Activated CD8-positive, alpha-beta memory T cell treated with anti-CD3 and anti-CD28 coated beads, Interleukin-2, amount 50 U/mL, for 48 hours (primary cell): ENCODE measurements around the gene PGLYRP1.
A peak's percentile ranks its signal among the peaks of the same experiment; 100 is the strongest.

ENCODE experiments used
- DNase-seq: peaks from one replicate; pipeline ENCODE4 v3.0.0-alpha.2; 2020

The PGLYRP1 gene

DNA sequence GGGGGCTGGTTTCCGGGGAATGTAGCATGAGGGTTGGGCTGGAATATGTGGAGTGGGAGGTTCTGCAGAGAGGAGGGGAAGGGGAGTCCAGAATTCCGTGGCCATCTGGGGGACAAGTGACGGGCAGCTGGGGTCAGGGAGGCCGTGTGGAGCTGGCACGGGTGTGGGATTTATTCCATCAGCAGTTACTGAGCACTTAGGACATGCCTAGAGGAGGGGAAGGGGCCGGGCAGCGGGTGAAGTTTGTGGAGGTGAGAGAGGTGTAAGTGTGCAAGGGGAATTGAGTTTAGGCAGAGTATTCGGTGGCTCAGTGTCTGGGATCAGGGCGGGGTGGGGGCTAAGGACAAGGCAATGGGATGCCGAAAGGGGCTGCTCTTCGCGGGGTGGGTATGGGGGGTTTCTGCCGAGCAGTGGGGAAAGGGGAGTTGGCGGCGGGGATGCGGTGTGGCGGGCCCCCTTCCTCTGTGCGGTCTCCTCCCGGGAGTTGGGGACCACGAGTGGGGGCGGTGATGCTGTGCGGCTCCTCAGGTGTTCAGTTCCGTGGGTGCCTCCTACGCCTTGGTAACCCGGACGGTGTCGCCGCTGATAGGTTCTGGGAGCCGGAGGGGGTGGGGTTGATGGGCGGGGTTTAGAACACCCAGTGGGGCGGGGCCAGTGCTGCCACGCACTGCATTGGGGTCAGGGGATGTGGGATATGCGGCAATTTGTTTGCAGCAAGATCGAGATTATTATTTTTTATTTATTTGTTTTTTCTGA, 22.2 kb downstream of the PGLYRP1 start:
- peak; percentile 74 for DNase-seq

DNA sequence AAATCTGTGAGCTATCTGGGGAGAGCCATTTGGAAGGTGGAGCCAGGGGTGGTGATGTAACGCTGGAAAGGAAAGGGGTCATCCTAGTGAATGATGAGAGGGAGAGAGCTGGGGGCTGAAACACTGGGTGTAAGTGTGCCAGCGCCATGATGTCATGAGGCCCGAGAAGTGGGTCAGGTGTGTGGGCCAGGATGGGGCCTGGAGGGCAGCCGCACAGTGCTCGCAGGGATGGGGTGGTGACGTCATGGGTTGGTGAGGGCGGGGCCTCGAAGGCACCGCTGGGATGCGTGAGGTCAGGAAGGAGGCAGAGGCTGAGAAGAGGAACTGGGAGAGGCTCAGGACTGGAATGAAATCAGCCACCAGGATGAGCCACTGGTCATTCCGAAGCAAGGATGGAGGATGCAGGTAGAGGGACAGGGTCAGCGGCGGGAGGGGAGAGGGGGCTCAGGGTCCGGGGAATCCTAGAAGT, 23.2 kb downstream of the PGLYRP1 start:
- DNase-seq = no peak

DNA sequence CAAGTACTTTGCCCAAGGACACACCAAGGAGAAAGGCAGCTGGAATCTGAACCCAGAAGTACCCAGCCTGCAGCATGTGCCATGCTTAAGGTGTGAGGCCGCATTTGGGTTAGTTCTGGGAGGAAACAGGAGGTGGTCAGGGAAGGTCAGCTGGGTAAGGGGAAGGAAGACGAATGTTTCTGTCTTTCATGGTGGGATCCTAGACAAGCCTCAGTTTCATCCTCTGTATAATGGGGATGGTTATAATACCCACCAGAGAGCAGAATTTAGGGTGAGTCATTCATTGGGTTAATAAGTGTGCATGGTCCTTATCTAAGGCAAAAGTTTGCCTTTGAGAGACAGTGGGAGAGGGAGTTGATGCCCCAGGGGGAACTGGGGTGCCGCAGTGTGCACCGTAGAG, 24.0 kb downstream of the PGLYRP1 start:
- DNase-seq = no peak

GRCh38 chr19:45996933-45997332, 25.9 kb downstream of the PGLYRP1 start:
- DNase-seq = no peak

DNA sequence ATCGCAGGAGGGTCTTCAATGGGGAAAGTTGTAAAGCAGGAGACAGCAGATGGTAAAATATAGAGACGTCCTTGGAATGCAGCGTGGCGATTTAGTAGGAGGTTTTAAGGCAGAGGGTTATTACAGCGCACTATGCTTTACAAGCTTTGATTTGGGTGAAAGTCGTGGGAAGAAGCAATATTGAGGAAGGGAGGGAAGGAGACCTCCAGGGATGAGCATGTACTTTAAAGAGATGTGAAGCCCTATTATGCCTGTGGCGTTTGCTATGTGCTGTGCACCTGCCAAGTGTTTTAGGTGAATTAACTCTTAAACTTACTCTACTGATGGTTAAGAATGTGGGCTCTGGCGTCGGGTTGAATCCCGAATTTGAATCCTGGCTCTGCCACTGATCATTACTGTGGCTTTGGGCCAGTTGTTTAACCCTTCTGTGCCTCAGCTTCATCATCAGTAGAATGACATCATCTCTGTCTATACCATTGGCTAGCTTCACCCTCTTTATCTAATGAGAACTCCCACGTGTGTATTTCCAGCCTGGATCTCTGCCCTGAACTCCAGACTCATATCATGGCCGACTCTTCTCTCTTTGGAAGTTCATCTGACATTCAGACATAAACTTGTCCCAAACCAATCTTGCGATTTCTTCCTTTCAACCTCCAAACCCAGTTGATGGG, 27.0 kb downstream of the PGLYRP1 start:
- DNase-seq = no peak

DNA sequence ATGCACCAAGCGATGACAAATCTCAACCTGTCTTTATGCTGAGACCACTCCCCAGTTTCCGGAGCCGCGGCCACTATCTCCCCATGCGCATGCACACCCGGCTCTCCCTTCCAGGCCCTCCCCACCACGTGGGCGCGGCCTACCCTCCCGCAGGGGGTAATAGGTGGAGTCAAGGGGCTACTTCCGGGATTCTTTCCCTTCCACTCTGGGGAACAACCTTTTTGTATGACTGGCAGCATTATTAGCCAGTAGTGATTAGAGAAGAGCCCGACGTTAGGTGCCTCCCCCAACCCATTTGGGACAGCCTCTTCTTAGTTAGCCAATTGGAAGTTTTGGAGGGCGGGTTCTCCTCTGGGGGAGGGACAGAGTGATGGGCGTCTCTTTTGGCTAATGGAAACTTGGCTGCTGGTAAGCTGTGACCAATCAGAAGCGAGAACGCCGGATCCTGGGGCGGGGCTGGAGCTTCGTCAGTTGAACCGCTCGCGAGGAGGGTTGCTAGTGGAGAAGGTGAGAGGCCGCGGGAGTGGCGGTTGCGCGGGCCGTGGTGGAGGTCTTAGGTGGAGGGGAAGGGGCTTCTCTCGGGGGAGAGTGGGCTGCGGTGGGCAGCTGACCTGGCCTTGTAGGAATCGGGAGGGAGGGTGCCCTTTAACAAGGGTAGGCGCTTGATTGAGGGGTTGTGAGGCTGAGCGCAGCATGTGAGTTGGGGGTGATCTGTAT, 27.7 kb downstream of the PGLYRP1 start, which contains the start of gene CCDC61:
Gene CCDC61, plus strand, starts transcription at position 470 of the 717 bp plus-strand sequence. CDS start 7,552 bp downstream, outside the sequence.
- DNase-seq = peak; percentile 94

DNA sequence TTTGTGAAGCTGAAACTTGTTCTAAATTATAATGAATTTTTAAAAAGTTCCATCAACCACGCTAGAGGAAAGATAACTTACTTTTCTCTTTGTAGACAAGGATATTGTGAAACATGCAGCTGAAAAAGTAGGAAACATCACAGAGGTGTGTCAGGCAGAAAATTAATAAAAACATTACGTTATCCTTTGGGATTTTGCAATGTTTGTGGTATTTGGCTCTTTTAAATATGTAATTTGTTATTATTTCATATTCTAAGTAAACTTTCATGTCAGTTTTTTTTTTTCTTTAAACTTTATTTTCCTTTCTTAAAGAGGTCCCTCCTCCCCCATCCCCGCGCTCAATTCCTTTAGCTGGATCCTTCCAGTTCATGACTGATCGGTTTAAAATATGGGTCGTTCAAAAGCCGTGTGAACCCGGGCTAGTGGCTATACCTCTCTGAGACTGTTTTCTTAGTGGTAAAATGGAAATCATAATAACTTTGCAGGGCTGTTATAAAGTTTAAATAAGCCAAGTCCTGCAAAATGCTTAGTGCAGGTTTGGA, 28.3 kb downstream of the PGLYRP1 start:
- DNase-seq = no peak

GRCh38 chr19:45990113-45990728, 32.6 kb downstream of the PGLYRP1 start:
- no peak for DNase-seq

- no peak for DNase-seq
Observed at GRCh38 chr19:45985321-45985720, 37.5 kb downstream of the PGLYRP1 start.

DNA sequence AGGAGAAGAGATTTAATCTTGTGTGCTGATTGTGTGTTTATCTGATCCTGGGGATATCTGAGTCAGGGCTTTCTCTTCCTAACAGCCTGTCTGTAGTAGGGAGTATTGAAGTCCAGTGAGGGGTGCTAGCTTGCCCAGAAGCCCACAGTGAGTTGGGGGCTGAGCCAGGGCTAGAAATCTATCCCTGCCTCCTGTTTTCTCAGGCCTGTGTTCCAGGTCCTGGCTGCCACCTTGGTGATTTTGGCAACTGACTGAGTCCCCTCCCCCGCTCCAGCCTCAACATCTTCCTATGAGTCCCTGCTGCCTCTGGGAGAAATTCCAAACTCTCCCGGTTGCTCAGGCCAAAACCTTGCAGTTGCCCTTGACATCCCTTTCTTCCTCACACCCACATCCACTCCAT, 41.5 kb downstream of the PGLYRP1 start:
- no peak for DNase-seq

DNA sequence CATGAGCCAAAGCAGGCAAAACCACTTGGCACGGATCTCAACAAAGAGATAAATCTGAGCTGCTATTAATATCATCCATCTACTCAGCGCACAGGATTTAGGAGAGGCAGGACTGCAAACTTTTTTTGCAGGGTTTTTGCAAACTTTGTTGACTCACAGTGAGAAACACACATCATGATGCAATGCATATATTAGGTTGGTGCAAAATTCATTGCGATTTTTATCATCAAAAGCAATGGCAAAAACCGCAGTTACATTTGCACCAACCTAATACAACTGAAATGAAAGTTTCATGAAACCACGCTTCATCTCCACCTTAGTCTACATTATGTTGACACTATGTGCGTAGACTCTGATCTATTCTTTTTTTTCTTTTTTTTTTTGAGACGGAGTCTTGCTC, 44.7 kb downstream of the PGLYRP1 start:
- no peak for DNase-seq

DNA sequence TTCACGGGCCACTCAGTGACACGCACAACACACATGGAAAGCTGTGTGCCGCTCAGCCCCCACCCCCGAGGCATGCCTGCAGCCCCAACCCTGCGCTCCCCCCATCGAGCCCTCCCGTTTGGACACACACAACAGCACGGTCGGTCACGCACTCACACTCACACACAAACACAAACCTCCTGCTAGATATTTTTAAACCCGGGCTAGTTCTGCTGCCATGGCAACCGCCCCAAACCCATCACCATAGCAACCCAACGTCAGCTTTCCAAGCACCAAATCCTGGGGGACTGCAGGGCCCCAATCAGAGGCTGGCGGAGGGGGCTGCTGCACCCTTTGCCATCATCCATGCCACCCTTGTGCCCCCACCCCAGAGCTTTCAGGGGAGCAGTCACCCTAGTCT, 46.7 kb downstream of the PGLYRP1 start:
- DNase-seq = no peak

DNA sequence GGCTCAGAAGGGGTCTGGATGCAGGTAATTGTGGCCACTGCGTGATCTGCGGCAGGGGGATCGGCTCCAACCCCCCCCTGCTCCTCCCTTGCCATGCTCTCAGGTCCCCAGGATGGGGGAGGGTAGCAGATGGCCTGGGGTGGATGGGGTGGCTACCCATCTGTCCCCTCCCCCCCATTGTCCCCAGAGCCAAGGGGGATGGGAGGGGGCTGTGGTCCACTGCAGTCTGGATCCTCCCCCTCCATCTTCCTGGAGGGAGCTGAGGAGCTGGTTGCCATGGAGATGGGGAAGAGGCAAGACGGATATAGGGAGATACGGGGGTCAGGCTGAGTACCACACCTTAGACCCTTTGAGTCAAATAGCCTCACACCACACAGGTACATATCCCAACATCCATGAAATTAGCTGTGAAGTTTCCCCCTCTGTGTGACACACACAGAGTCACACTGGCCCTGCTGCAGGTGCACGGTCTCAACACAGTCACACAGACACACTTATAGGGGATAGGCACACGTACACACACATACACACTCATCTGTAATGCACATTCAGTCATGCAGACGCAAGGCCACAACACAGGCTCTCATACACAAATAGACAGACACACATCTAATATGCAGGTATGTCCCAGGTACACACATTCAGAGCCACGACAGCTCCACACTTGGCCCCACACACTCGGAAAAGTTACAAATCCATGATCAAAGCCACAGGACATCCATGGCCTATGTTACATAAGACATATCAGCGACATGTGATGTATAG, 47.4 kb downstream of the PGLYRP1 start:
- no peak for DNase-seq

GRCh38 chr19:45973553-45974338, 49.1 kb downstream of the PGLYRP1 start, which contains the start of gene NOVA2:
NOVA2 (minus strand) TSS chr19:45973865; CDS start chr19:45973351, 514 bp downstream.
- DNase-seq = peak; percentile 79

DNA sequence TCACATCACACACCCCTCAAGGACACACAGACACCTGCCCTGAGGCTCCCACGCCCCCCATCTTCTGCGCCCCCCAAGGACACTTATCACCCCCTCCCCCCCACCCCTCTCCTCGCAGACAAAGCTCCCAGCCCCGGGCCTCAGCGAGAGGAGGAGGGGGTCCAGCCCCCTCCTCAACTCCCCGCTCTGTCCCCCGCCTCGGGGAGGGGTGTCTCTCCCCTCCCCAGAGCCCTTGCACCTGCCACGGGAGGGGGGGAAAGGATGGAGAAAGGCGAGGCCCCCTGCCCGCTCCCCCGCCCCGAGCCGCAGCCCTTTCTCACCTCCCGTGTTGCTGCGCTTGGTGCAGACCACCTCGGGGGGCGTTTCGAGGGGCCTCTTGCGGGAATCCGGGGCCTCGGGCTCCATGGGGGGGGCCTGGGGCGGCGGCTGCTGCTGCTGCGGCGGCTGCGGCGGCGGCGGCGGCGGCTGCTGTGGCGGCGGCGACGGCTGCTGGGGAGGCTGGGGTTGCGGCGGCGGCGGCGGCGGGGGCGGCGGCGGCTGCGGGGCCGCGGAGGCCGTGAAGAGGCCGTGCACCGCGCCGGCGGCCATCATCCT, 49.8 kb downstream of the PGLYRP1 start:
- no peak for DNase-seq

- DNase-seq = peak; percentile 52
Observed at GRCh38 chr19:45972081-45972946, 50.5 kb downstream of the PGLYRP1 start.

DNA sequence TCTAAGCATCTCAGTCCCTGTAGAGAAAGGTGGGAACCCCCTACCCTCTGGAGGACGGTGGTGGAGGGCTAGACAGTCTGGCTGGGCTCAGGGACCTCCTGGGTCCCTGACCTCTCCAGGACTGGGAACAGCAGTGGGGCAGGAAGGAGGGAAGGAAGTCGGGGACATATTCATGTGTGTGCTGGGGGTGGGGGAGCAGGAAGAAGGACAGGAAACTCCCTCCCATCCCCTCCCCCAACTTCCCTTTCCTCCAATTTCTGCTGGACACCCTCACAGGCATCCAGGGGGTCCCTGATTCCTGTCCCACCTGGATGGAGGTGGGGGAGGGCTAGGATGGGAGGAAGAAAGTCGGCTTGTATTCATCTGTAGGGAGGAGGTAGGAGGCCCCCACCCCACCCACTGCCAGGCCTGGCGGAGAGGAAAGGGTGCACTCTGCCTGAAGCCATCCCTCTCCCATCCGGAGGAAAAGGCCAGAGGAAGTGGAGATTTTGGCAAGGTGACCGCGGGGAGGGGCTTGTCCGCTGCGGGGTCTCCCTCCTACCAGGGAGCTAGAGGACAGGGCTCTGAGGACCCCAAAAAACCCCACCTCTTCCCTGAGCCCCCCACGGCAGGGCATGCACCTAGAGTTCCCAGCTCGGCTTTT, 51.5 kb downstream of the PGLYRP1 start:
- no peak for DNase-seq

DNA sequence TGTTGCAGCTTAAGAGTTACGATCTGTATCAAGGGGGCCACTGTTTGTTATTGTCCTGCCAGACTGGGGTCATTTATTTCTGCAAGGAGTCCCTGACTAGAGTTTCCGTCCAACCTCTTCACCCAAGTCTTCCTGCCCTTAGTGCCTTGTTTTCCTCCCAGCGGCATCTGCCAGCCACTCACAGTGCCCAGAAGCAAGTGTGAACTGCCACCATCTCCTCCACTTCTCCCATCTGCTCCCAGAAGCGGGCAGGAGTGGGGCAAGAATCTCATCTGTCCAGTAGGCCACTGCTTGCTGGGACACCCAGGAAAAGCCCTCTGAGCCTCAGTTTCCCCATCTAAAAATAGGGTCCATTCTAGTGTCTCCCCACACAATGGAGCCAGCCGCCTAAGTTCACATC, 53.2 kb downstream of the PGLYRP1 start:
- no peak for DNase-seq
